GM12891 (cell line): ENCODE data around the gene LEMD1.

Experiments used
- PAX5 ChIP-seq: IDR thresholded peaks from 2 replicates; pipeline ENCODE4 v1.6.1; 2011; ENCODE audit warnings: low read length, moderate library complexity, mild to moderate bottlenecking; ENCODE audit not compliant: insufficient read depth, severe bottlenecking
- POLR2A ChIP-seq: IDR thresholded peaks from 2 replicates; pipeline ENCODE4 v1.6.1; 2011; ENCODE audit warnings: low read depth, low read length, control low read depth
- SPI1 ChIP-seq: IDR thresholded peaks from 2 replicates; pipeline ENCODE4 v1.6.1; 2011; ENCODE audit warnings: low read depth, low read length, control low read depth
- TAF1 ChIP-seq: IDR thresholded peaks from 2 replicates; pipeline ENCODE4 v1.6.1; 2011; ENCODE audit warnings: low read depth, low read length, control low read depth

GRCh38 chr1:205451202-205451601 is 29.3 kb upstream of the LEMD1 start:
- TF ChIP-seq POLR2A, result no peak
- TF ChIP-seq SPI1, result no peak
- no peak for TF ChIP-seq TAF1
- TF ChIP-seq PAX5, result no peak
